Upper lobe of left lung (tissue), 4 donors: ENCODE data around the gene DNAAF9.

Source experiments
- POLR2A ChIP-seq, 4 donors: fragments of 450-650 bp; IDR thresholded peaks; one replicate each; pipeline ENCODE4 v1.5.1; 2016 to 2017; ENCODE audit warnings: antibody characterized with exemption in 4 of 4, mild to moderate bottlenecking in 2 of 4
- TF ChIP-seq, protein P1 (sequence below), 6 experiments: fragments of 450-650 bp in 4 of 6; fragments of 200-600 bp in 2 of 6; sonication (generic) in 2 of 6; IDR thresholded peaks; one replicate each; pipeline ENCODE4 v1.5.1; 2016 to 2019; ENCODE audit warnings: antibody characterized with exemption in 6 of 6

DNA sequence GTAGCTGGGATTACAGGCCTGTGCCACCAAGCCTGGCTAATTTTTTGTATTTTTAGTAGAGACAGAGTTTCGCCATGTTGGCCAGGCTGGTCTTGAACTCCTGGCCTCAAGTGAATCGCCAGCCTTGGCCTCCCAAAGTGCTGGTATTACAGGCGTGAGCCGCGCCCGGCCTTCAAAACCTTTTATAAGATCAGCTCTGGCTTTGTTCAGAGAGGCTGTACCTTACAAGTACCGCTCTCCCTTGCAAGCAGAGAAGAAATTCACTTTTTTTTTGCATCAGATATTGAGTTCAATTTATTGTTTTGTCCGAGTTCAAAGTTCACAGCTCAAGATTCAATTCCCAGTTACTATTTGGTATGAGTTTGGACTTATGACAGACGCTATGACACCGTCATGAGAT, 1.9 kb upstream of the DNAAF9 start:
- TF ChIP-seq, protein P1, sequence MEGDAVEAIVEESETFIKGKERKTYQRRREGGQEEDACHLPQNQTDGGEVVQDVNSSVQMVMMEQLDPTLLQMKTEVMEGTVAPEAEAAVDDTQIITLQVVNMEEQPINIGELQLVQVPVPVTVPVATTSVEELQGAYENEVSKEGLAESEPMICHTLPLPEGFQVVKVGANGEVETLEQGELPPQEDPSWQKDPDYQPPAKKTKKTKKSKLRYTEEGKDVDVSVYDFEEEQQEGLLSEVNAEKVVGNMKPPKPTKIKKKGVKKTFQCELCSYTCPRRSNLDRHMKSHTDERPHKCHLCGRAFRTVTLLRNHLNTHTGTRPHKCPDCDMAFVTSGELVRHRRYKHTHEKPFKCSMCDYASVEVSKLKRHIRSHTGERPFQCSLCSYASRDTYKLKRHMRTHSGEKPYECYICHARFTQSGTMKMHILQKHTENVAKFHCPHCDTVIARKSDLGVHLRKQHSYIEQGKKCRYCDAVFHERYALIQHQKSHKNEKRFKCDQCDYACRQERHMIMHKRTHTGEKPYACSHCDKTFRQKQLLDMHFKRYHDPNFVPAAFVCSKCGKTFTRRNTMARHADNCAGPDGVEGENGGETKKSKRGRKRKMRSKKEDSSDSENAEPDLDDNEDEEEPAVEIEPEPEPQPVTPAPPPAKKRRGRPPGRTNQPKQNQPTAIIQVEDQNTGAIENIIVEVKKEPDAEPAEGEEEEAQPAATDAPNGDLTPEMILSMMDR (IDR thresholded peaks at IDR 0.05): no peak
- no peak for TF ChIP-seq POLR2A (IDR thresholded peaks at IDR 0.05)
